KG1 (cell line): ENCODE results near the gene KRTAP26-1.

Experiments
- DNase-seq: peaks from one replicate; lab custom pipeline; 2025; lab: John Stamatoyannopoulos, UW

The KRTAP26-1 gene

GRCh38 chr21:30271156-30271555 lies 49.0 kb downstream of the KRTAP26-1 start:
- DNase-seq = no peak

- DNase-seq = no peak
These were observed 50.1 kb downstream of the KRTAP26-1 start for GRCh38 chr21:30269803-30270530.
